Retinal pigment epithelial cell (primary cell): ENCODE results near the gene HCCS.

Source experiments
- DNase-seq: peaks from one replicate; pipeline ENCODE4 v3.0.0-alpha.2; 2010; ENCODE audit warnings: low read depth
- H3K4me3 ChIP-seq: 2 replicates; pipeline ENCODE4 v1.5.1; 2011; ENCODE audit warnings: mild to moderate bottlenecking, low read length, control low read depth, moderate library complexity
- CTCF ChIP-seq: conservative IDR thresholded peaks from 2 replicates; pipeline ENCODE4 v1.5.1; 2011; ENCODE audit warnings: low read depth, low read length, control low read depth, inconsistent platforms

Gene HCCS

GRCh38 chrX:11135564-11136185 lies 24.5 kb downstream of the HCCS start:
- no peak for DNase-seq
- H3K4me3 ChIP-seq: no peak overlapping the region
- TF ChIP-seq CTCF: no peak

- DNase-seq: no peak
- peak; percentile 68 for TF ChIP-seq CTCF
These were observed 26.5 kb downstream of the HCCS start for GRCh38 chrX:11137543-11138139.

GRCh38 chrX:11138498-11139390 lies 27.6 kb downstream of the HCCS start:
- no peak overlapping the region for H3K4me3 ChIP-seq
- DNase-seq: no peak
- TF ChIP-seq CTCF: no peak

More at GRCh38 chrX:11137543-11138139, 26.5 kb downstream of the HCCS start:
- H3K4me3 ChIP-seq: no peak overlapping the region

- no peak for DNase-seq
- H3K4me3 ChIP-seq: no peak overlapping the region
- peak; percentile 51 for TF ChIP-seq CTCF
These were observed 33.0 kb downstream of the HCCS start for GRCh38 chrX:11143931-11144678.

GRCh38 chrX:11146411-11146810 lies 35.3 kb downstream of the HCCS start:
- DNase-seq: no peak
- no peak for TF ChIP-seq CTCF
- H3K4me3 ChIP-seq: no peak overlapping the region

- no peak for DNase-seq
- TF ChIP-seq CTCF: no peak
- no peak overlapping the region for H3K4me3 ChIP-seq
These were observed 37.3 kb downstream of the HCCS start for GRCh38 chrX:11148401-11148800.
